ENCODE measurements around the gene KLHL17.

- TF ChIP-seq CTCF (conservative IDR thresholded peaks at IDR 0.05; ENCODE audit: low read depth, low read length), result no peak
- no peak for TF ChIP-seq EZH2 (IDR thresholded peaks at IDR 0.05; ENCODE audit: low read length, unreplicated experiment)
These were observed 46.1 kb upstream of the KLHL17 start for GRCh38 chr1:914131-914890.

Measured in PC-3 (cell line).